ENCODE measurements around the gene LY6G5B.
"Not testable (repeated sequence)": the region's sequence is repeated elsewhere in the genome, so short reads cannot be mapped to it uniquely, and the experiment has no call there.

The LY6G5B gene

GRCh38 chr6:31691564-31692108, 21.9 kb downstream of the LY6G5B start:
- no peak for DNase-seq

DNA sequence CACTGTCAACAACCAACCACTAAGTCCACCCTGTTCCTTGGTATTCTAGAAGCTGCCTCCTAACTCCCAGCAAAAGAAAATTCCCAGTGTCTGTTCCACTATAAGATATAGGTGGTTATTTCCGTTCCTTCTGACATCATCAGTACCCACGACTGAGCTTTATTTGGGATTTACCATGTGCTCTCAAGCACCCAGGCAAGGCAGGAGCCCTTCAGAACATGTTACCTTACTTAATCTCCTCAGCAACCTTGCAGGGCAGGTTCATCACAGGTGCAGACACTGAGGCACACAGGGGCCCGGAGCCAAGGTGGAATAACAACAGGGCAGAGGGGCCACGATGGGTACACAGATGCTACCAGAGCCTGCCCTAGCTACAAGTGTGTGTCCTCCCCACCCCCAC, 22.6 kb downstream of the LY6G5B start:
- DNase-seq, result no peak

GRCh38 chr6:31692886-31693285, 23.1 kb downstream of the LY6G5B start:
- no peak for DNase-seq

- DNase-seq, result no peak
Observed at GRCh38 chr6:31693535-31693934, 23.8 kb downstream of the LY6G5B start.

GRCh38 chr6:31697555-31697954, 27.8 kb downstream of the LY6G5B start:
- no peak for DNase-seq

DNA sequence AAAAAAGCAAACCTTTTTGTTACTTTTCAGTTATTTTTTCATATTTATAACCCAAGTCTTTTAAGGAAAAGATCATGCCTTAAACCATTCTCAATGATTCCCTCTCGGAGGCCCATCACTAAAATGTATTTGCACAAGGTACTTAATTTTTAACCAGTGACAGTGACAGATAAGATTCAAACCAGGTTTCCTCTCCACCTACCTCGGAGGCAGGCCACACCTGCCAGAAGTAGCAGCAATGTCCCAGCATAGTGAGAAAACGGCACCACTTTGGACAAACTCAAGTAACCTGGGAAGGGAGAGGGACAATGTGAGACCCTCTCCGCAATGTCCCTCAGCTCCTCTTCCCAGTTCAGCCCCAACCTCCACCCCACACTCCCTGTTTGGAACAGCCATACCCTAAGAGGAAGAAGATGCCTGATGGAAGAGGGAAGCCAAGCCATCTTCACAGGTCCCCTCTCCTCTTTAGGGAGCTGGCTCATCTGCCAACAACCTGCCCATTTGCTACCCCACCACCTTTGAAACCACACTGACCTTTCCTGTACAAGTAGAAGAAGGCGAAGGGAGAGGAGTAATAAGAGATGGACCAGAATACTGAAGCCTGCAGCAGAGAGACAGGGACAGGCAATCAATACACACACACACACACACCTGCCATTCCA, 31.1 kb downstream of the LY6G5B start:
- no peak for DNase-seq

DNA sequence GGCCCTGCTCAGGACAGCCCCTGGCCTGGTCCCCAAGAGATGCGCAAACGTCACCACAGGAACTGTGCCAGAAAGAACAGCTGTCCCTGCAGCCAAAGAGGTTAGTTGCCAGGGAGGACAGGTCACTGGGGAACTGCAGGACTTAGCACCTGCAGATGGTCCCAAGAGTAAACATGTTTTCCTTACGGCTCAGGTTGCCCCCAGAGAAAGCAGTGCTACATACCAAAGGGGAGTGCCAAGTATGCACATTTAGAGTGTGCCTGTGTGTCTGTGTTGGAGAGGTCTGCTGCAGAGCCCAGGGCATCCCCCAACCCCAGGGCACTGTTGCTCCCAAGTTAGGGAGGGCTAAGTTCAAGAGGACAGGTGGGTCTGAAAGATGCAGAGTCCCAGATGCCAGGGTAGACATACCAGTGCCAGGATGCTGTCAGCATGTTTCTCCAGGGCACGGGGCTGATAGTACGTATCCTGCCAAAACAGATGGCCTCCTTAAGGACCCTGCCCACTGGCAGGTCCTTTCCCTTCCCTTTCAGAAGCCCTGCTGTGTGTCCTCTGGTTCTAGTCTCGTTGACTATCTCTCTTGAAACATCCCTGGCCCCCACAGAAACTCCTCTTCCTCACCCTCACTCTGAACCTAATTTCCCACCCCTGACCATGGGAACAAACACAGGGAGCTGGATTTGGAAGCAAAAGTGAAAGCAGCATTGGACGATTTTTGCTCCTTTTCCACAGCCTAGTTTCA, 32.1 kb downstream of the LY6G5B start:
- DNase-seq, result no peak

DNA sequence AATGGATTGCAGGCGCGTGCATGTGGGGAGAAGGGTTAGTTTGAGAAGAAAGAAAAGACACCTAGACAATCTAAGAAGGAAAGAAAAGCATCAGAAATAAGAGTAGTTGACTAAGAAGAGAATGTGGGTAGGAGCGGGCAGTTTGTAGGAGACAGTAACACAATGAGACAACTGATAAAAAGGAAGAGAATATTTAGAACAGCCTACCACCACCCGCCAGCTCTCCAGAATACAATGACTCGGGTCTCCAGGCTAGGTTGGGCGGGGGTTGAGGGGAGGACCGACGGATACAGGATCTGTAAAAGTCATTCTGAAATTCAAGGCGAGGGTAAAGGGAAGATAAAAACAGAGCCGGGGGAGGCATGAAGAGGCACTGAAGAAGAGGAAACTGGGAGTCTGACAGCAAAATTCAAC, 32.6 kb downstream of the LY6G5B start:
- no peak for DNase-seq

GRCh38 chr6:31702819-31703716, 33.3 kb downstream of the LY6G5B start, which contains the start of gene ABHD16A:
TSS of gene ABHD16A (minus strand) at chr6:31703324. CDS start at chr6:31703281, 43 bp downstream.
- peak; percentile 91 for DNase-seq

DNA sequence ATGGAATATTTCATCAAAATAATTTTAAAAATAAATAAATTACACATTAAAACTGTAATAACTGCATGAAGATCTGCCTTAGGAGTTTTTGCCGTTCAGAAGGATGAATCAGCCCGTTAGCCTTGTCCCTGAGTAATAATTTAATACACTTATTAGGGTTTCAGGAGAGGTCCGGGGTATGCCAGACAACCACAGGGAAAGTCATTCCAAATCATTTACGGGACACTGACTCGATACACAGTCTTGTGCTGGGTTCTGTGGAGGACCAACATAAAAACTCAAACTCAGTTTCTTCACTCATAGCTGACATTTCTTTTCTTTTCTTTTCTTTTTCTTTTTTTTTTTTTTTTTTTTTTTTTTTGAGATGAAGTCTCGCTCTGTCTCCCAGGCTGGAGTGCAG, 36.2 kb downstream of the LY6G5B start:
- no peak for DNase-seq

GRCh38 chr6:31706599-31706998, 36.8 kb downstream of the LY6G5B start, which contains the start of gene LY6G6F:
TSS of gene LY6G6F (plus strand) at chr6:31706866. CDS start at chr6:31706907, 41 bp downstream.
- DNase-seq, result no peak

GRCh38 chr6:31707701-31708100, 37.9 kb downstream of the LY6G5B start:
- DNase-seq, result no peak

GRCh38 chr6:31708224-31708623, 38.4 kb downstream of the LY6G5B start:
- no peak for DNase-seq

DNA sequence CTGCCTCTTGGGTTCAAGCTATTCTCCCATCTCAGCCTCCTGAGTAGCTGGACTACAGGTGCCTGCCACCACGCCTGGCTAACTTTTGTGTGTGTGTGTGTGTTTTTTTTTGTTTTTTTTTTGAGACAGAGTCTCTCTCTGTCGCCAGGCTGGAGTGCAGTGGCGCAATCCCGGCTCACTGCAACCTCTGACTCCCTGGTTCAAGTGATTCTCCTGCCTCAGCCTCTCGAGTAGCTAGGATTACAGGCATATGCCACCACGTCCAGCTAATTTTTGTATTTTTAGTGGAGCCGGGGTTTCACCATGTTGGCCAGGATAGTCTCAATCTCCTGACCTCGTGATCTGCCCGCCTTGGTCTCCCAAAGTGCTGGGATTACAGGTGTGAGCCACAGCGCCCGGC, 39.4 kb downstream of the LY6G5B start:
- DNase-seq, result not testable (repeated sequence)

DNA sequence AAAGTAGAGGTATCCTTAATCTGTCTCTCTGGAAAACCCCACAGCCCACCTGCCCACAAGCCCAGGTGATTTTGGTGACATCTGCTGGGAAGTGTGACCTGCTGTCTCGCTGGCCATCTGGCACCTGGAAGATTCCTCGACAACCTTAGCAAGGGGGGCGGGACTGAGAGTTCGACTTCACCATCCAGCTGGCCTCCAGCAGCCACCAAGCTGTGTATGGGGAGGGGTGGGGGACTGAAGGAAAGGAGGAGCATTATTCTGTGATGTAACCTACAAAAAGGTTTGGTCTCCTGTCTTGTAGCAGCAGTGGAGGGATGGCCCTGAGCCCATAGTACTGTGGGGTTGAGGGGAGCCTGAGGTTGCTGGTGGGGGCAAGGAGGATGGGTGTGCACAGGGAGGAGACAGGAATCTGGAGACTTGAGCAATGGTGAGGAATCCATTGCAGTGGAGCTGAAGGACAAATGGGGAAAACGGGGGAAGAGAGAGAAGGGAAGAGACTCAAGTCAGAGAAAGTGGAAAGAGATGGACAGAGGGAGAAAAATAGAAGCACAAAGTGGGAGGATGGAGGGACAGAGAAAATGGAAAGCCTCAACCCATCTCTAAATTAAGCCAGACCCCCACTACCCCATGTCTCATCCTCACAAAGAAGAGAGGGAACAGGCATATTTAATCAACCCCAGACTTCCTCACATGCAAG, 40.9 kb downstream of the LY6G5B start:
- DNase-seq, result no peak

GRCh38 chr6:31711233-31711632, 41.5 kb downstream of the LY6G5B start:
- no peak for DNase-seq

DNA sequence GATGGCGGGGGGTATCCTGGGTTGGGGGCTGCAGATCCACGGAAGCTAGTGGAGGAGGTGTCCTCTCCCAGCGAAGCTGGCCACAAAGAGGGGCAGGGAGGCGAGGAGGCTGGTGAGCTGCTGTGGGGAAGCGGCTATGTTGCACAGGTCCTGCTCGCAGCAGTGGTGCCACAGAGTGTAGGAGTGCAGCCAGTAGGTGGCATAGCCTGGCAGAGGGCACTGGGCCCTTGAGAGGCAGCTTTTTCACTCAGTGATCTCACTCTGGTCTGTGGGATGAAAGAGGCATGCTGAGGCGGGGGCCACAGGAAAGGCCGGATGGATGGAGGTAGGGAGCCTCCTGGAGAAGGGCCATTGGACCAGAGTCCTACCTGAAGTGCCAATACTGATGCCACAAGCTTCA, 42.5 kb downstream of the LY6G5B start:
- no peak for DNase-seq

DNA sequence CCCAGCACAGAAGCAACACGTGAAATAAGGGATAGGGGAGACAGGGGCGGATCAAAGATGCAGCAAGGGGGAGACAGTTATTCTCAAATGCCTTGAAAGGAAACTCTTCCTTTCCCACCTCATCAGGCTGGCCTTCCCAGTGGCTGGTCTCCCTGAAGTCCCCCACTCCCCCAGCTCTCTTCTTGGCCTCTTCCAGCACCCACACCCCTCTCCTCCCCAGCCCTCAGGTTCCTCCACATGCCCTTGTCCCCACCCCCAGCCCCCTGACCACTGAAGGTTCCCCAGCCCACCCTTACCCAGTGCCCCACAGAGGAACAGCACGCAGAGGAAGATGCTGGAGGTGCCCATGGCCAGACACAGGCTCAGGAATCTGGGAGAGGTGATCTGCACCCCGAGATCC, 43.7 kb downstream of the LY6G5B start:
- no peak for DNase-seq

- DNase-seq, result no peak
Observed at GRCh38 chr6:31713991-31714684, 44.4 kb downstream of the LY6G5B start.

GRCh38 chr6:31715022-31715958, 45.5 kb downstream of the LY6G5B start, which contains the start of gene LY6G6D:
TSS of gene LY6G6D (plus strand) at chr6:31715348. CDS start at chr6:31715356, 8 bp downstream.
- no peak for DNase-seq
